ENCODE measurements around the gene PDLIM7. TPM values are rescaled to one million over a fixed set of nuclear protein-coding genes. Genes with fewer than 3 reads are reported as not detected.

The PDLIM7 gene
- total and polyA plus RNA-seq, 2 of the 4 experiments (the other 2 are of a cell fraction) = 70.4 to 534 TPM

DNA sequence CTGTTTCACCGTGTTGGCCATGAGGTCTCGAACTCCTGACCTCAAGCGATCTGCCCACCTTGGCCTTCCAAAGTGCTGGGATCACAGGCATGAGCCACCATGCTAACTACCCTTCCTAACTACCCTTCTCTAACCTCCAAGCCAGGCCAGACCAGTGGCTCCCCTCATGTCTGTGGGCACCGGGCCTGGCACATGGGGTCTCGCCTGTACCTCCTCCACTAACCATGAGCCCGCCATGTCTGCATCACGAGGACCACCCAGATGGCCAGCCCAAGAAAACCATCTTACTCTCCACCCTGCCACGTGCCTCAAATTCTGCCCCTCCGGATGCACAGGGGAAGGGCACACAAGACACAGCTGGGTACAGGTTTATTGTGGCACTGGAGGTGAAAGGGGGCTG is 14.4 kb downstream of the PDLIM7 start:
- Histone ChIP-seq H2BK120ac (ENCODE audit: low read depth, low read length) (no peak overlapping the region), H3K9me1 (ENCODE audit: insufficient read depth, low read length) (peaks cover 21% of the 10 kb centered on the region; the same call in 1 of the 2 replicates), H3K79me1 (ENCODE audit: low read depth in 1 of 2, low read length in 2 of 2) (peaks cover 37 to 65% of the 10 kb centered on the region in 2 experiments), H3K18ac (ENCODE audit: low read depth, low read length) (no peak overlapping the region), H2AK9ac (replicated peaks; ENCODE audit: low read depth, low read length, poor library complexity) (no peak overlapping the region), H3K56ac (ENCODE audit: extremely low read depth, insufficient read depth, low read length) (no peak overlapping the region), H3K9me3 (ENCODE audit: control insufficient read depth, insufficient read depth, low read length) (no peaks in the 10 kb centered on the region), H2AFZ (replicated peaks; ENCODE audit: low read length, poor library complexity) (no peak overlapping the region), H3K23ac (ENCODE audit: low read depth, low read length) (no peak overlapping the region), H3K27me3 (ENCODE audit: control insufficient read depth, insufficient read depth, low read length) (no peaks in the 10 kb centered on the region), H3K36me3 (ENCODE audit: control insufficient read depth, insufficient read depth, low read length) (peaks cover 72% of the 10 kb centered on the region), H3K4me3 (ENCODE audit: insufficient read depth, low read depth, low read length) (no peak overlapping the region), H4K5ac (ENCODE audit: low read depth, low read length) (no peak overlapping the region), H4K91ac (ENCODE audit: insufficient read depth, low read depth, low read length) (no peak overlapping the region), H4K20me1 (ENCODE audit: insufficient read depth, low read length) (peaks cover 88% of the 10 kb centered on the region), H2BK15ac (ENCODE audit: low read depth, low read length) (no peak overlapping the region), H3K9ac (ENCODE audit: low read depth, low read length) (no peak overlapping the region), H3K4me1 (ENCODE audit: control insufficient read depth, insufficient read depth, low read length) (peaks cover 20% of the 10 kb centered on the region), H2AK5ac (ENCODE audit: low read depth, low read length) (no peak overlapping the region), H3K4me2 (ENCODE audit: low read depth, low read length) (no peak overlapping the region), H4K8ac (ENCODE audit: low read depth in 2 of 2, low read length in 2 of 2) (no peak overlapping the region), H2BK20ac (ENCODE audit: low read depth, low read length) (no peak overlapping the region), H3K4ac (ENCODE audit: low read depth, low read length) (no peak overlapping the region), H3K14ac (replicated peaks; ENCODE audit: low read depth, low read length) (no peak overlapping the region), H2BK5ac (ENCODE audit: low read depth, low read length, poor library complexity, severe bottlenecking) (no peak overlapping the region), H3K27ac (ENCODE audit: insufficient read depth, low read length) (no peak overlapping the region)
- TF ChIP-seq POLR2A (IDR thresholded peaks at IDR 0.05; ENCODE audit: low read depth, low read length) = no peak
- TF ChIP-seq BHLHE40 (IDR thresholded peaks at IDR 0.05; ENCODE audit: low read depth, low read length) = no peak
- TF ChIP-seq, protein P1, sequence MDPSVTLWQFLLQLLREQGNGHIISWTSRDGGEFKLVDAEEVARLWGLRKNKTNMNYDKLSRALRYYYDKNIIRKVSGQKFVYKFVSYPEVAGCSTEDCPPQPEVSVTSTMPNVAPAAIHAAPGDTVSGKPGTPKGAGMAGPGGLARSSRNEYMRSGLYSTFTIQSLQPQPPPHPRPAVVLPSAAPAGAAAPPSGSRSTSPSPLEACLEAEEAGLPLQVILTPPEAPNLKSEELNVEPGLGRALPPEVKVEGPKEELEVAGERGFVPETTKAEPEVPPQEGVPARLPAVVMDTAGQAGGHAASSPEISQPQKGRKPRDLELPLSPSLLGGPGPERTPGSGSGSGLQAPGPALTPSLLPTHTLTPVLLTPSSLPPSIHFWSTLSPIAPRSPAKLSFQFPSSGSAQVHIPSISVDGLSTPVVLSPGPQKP (IDR thresholded peaks at IDR 0.05; ENCODE audit: borderline replicate concordance, low read depth, low read length) = no peak
- TF ChIP-seq, protein P2, sequence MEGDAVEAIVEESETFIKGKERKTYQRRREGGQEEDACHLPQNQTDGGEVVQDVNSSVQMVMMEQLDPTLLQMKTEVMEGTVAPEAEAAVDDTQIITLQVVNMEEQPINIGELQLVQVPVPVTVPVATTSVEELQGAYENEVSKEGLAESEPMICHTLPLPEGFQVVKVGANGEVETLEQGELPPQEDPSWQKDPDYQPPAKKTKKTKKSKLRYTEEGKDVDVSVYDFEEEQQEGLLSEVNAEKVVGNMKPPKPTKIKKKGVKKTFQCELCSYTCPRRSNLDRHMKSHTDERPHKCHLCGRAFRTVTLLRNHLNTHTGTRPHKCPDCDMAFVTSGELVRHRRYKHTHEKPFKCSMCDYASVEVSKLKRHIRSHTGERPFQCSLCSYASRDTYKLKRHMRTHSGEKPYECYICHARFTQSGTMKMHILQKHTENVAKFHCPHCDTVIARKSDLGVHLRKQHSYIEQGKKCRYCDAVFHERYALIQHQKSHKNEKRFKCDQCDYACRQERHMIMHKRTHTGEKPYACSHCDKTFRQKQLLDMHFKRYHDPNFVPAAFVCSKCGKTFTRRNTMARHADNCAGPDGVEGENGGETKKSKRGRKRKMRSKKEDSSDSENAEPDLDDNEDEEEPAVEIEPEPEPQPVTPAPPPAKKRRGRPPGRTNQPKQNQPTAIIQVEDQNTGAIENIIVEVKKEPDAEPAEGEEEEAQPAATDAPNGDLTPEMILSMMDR (conservative IDR thresholded peaks at IDR 0.05; ENCODE audit: low read depth, low read length) = no peak
- TF ChIP-seq FOS (IDR thresholded peaks at IDR 0.05; ENCODE audit: low read depth, low read length) = no peak
- no peak for TF ChIP-seq RCOR1 (IDR thresholded peaks at IDR 0.05; ENCODE audit: insufficient replicate concordance, low read length)
- TF ChIP-seq MXI1 (IDR thresholded peaks at IDR 0.05; ENCODE audit: borderline replicate concordance, low read depth, low read length) = no peak
- TF ChIP-seq SMC3 (IDR thresholded peaks at IDR 0.05; ENCODE audit: low read depth, low read length) = no peak
- TF ChIP-seq, protein P3, sequence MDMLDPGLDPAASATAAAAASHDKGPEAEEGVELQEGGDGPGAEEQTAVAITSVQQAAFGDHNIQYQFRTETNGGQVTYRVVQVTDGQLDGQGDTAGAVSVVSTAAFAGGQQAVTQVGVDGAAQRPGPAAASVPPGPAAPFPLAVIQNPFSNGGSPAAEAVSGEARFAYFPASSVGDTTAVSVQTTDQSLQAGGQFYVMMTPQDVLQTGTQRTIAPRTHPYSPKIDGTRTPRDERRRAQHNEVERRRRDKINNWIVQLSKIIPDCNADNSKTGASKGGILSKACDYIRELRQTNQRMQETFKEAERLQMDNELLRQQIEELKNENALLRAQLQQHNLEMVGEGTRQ (IDR thresholded peaks at IDR 0.05; ENCODE audit: low read depth, low read length) = no peak
- TF ChIP-seq MAZ (IDR thresholded peaks at IDR 0.05; ENCODE audit: borderline replicate concordance, low read depth, low read length) = no peak
- TF ChIP-seq MAFK (IDR thresholded peaks at IDR 0.05; ENCODE audit: low read depth, low read length) = no peak
- no peak for TF ChIP-seq RFX5 (IDR thresholded peaks at IDR 0.05; ENCODE audit: low read depth, low read length)
- no peak for TF ChIP-seq CHD1 (IDR thresholded peaks at IDR 0.05; ENCODE audit: low read depth, low read length)
- intact Hi-C loops (cut with micrococcal nuclease) (no loop called here), dilution Hi-C loops (cut with HindIII; ENCODE audit: low sequenced_read_pairs, unreplicated experiment) (no loop called here), in situ Hi-C loops (cut with MboI; ENCODE audit: low sequenced_read_pairs) (no loop called here)
- ChIA-PET CTCF (no interaction called here), POLR2A (ENCODE audit: unreplicated experiment) (no interaction called here)
- ATAC-seq (ENCODE audit: low read depth) = no peak
- 100% methylated on average over 2 of the region's 9 CpGs; no CpG with 5 or more reads in 1 of the 2 experiments for WGBS, 2 experiments (ENCODE audit: extremely low coverage in 2 of 2, insufficient read length in 1 of 2)
- no TSS peak for BruUV-seq (replicated peaks)
- DNase-seq = no peak

All from IMR-90 (cell line).